ENCODE measurements around the gene PDE9A.
"Not testable (repeated sequence)": the region's sequence is repeated elsewhere in the genome, so short reads cannot be mapped to it uniquely, and the experiment has no call there.

Gene PDE9A

GRCh38 chr21:42624936-42625335 lies 28.5 kb upstream of the PDE9A start:
- DNase-seq, result no peak

- no peak for DNase-seq
Observed at GRCh38 chr21:42626171-42626570, 27.2 kb upstream of the PDE9A start.

- peak; percentile 25 for DNase-seq
Observed at GRCh38 chr21:42627527-42628289, 25.7 kb upstream of the PDE9A start.

GRCh38 chr21:42628466-42629061 lies 24.9 kb upstream of the PDE9A start:
- not testable (repeated sequence) for DNase-seq

- DNase-seq, result no peak
Observed at GRCh38 chr21:42629933-42630589, 23.4 kb upstream of the PDE9A start.

- DNase-seq, result no peak
Observed at GRCh38 chr21:42630626-42631025, 22.8 kb upstream of the PDE9A start.

- DNase-seq, result no peak
Observed at GRCh38 chr21:42631142-42631541, 22.3 kb upstream of the PDE9A start.

GRCh38 chr21:42632336-42632751 lies 21.1 kb upstream of the PDE9A start:
- DNase-seq, result no peak

GRCh38 chr21:42632771-42633690 lies 20.4 kb upstream of the PDE9A start:
- DNase-seq, result no peak

GRCh38 chr21:42633858-42634257 lies 19.6 kb upstream of the PDE9A start:
- no peak for DNase-seq

GRCh38 chr21:42635848-42636519 lies 17.4 kb upstream of the PDE9A start:
- no peak for DNase-seq

- DNase-seq, result no peak
Observed at GRCh38 chr21:42636520-42637266, 16.7 kb upstream of the PDE9A start.

GRCh38 chr21:42637267-42638041 lies 16.0 kb upstream of the PDE9A start:
- DNase-seq, result no peak

- DNase-seq, result no peak
Observed at GRCh38 chr21:42638266-42638863, 15.1 kb upstream of the PDE9A start.

GRCh38 chr21:42639646-42640152 lies 13.7 kb upstream of the PDE9A start:
- no peak for DNase-seq

- DNase-seq, result no peak
Observed at GRCh38 chr21:42640486-42640885, 12.9 kb upstream of the PDE9A start.

GRCh38 chr21:42641311-42642218 lies 11.9 kb upstream of the PDE9A start:
- no peak for DNase-seq

- DNase-seq, result no peak
Observed at GRCh38 chr21:42642219-42642745, 11.1 kb upstream of the PDE9A start.

Measured in activated CD4-positive, CD25-positive, alpha-beta regulatory T cell treated with anti-CD3 and anti-CD28 coated beads, Interleukin-2, amount 50 U/mL, for 72 hours (primary cell).